ENCODE results near the gene DPP6. TPM values are rescaled to one million over a fixed set of nuclear protein-coding genes. Genes with fewer than 3 reads are reported as not detected.

Gene DPP6
- total RNA-seq, 1 experiment from 2014 or later: 1.1 TPM

- no peak for DNase-seq
- Histone ChIP-seq H3K36me3 (replicated peaks; ENCODE audit: control insufficient read depth, insufficient read depth, low read length) (no peaks in the 10 kb centered on the region), H3K4me3 (ENCODE audit: insufficient read depth, low read depth, low read length) (no peak overlapping the region), H3K27me3 (ENCODE audit: control insufficient read depth, insufficient read depth, low read length) (no peaks in the 10 kb centered on the region)
These were observed 148.0 kb downstream of the DPP6 start for GRCh38 chr7:154200241-154200640.

GRCh38 chr7:154202002-154202401, 149.8 kb downstream of the DPP6 start:
- Histone ChIP-seq H3K36me3 (replicated peaks; ENCODE audit: control insufficient read depth, insufficient read depth, low read length) (no peaks in the 10 kb centered on the region), H3K4me3 (ENCODE audit: insufficient read depth, low read depth, low read length) (no peak overlapping the region), H3K27me3 (ENCODE audit: control insufficient read depth, insufficient read depth, low read length) (no peaks in the 10 kb centered on the region)
- no peak for DNase-seq

- H3K4me3 ChIP-seq (ENCODE audit: insufficient read depth, low read depth, low read length): no peak overlapping the region
- no peaks in the 10 kb centered on the region for H3K27me3 ChIP-seq (ENCODE audit: control insufficient read depth, insufficient read depth, low read length)
- DNase-seq: no peak
- H3K36me3 ChIP-seq (replicated peaks; ENCODE audit: control insufficient read depth, insufficient read depth, low read length): no peaks in the 10 kb centered on the region
These were observed 151.8 kb downstream of the DPP6 start for GRCh38 chr7:154204046-154204445.

GRCh38 chr7:154212861-154213260, 160.7 kb downstream of the DPP6 start:
- Histone ChIP-seq H3K36me3 (replicated peaks; ENCODE audit: control insufficient read depth, insufficient read depth, low read length) (no peaks in the 10 kb centered on the region), H3K27me3 (ENCODE audit: control insufficient read depth, insufficient read depth, low read length) (no peaks in the 10 kb centered on the region)
- no peak for DNase-seq

DNA sequence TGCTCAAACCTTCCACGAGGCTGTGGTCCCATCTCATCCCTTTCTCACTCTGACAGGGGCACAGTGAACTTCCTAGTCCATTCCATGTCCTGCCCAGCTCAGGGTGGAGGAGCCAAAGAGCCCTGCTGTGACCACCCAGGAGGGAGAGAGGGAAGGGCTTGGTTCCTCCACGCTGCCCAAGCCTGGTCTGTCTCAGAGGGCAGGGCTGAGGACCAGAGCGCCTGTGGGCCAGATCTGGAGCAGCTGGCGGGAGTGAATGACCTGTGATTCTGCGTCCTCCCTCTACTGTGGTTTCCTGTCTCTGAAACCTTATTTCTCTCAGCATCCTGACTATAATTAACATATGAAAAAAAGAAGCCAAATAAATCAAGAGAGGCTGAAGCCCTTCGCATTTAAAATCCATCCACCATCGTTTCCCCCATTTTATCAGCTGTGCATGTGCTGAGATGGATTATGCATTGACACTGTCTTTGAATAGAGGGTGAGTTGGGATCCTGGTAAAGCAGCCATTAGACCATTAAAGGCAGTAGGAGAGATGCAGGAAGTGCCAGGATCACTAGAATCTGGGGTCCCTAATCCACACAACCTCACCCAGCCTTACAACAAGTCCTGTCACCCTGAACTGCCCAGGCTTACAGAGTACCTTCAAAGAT, 165.6 kb downstream of the DPP6 start:
- DNase-seq: no peak
- Histone ChIP-seq H3K27me3 (ENCODE audit: control insufficient read depth, insufficient read depth, low read length) (no peaks in the 10 kb centered on the region), H3K36me3 (replicated peaks; ENCODE audit: control insufficient read depth, insufficient read depth, low read length) (no peaks in the 10 kb centered on the region), H3K4me3 (ENCODE audit: insufficient read depth, low read depth, low read length) (no peak overlapping the region)

More at GRCh38 chr7:154212861-154213260, 160.7 kb downstream of the DPP6 start:
- H3K4me3 ChIP-seq (ENCODE audit: insufficient read depth, low read depth, low read length): no peak overlapping the region

DNA sequence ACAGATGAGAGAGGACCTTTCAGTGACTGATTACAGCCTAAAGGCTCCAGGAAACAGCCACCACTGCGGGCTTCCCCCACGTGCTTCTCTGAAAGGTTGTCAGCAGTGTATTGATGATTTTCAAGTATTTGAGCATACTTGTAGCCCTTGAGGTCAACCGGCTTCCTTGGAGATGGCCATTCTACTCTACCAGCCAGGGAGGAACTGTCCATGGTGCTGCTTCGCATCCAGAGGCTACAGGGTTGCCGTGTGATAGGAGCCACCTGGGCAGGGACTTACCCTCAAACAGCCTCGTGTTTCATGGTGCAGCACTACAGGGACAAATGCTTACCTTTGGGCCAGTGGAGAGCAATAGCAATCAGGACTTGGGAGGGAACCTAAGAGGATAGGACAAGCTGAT, 179.5 kb downstream of the DPP6 start:
- peak; percentile 73 for DNase-seq

GRCh38 chr7:154232700-154233099, 180.5 kb downstream of the DPP6 start:
- no peak for DNase-seq
- no peak overlapping the region for H3K4me3 ChIP-seq (ENCODE audit: insufficient read depth, low read depth, low read length)
- no peaks in the 10 kb centered on the region for H3K27me3 ChIP-seq (ENCODE audit: control insufficient read depth, insufficient read depth, low read length)
- H3K36me3 ChIP-seq (replicated peaks; ENCODE audit: control insufficient read depth, insufficient read depth, low read length): no peaks in the 10 kb centered on the region

More for the DNA sequence above, 179.5 kb downstream of the DPP6 start:
- no peaks in the 10 kb centered on the region for H3K36me3 ChIP-seq (replicated peaks; ENCODE audit: control insufficient read depth, insufficient read depth, low read length)
- H3K4me3 ChIP-seq (ENCODE audit: insufficient read depth, low read depth, low read length): no peak overlapping the region
- no peaks in the 10 kb centered on the region for H3K27me3 ChIP-seq (ENCODE audit: control insufficient read depth, insufficient read depth, low read length)

DNA sequence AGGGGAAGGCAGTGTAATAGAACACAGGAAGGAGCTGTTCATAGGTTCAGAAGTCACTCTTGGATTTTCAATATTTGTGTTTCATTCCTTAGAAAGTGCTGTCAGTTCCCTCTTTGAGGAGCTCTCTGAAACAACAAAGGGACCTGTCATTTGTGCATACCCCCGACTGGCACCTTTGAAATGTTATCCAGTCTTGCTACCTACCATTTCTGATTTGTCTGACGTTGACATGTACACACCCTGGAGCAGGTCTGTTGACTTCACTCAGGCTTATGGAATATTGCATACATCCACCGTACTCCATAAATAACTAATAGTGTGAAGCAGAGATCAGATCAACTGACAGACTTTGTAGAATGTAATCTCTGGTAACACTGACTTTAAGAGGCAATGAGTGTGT, 189.8 kb downstream of the DPP6 start:
- no peak overlapping the region for H3K4me3 ChIP-seq (ENCODE audit: insufficient read depth, low read depth, low read length)
- DNase-seq: no peak
- H3K36me3 ChIP-seq (replicated peaks; ENCODE audit: control insufficient read depth, insufficient read depth, low read length): no peaks in the 10 kb centered on the region
- H3K27me3 ChIP-seq (ENCODE audit: control insufficient read depth, insufficient read depth, low read length): no peaks in the 10 kb centered on the region

- H3K36me3 ChIP-seq (replicated peaks; ENCODE audit: control insufficient read depth, insufficient read depth, low read length): no peaks in the 10 kb centered on the region
- no peak for DNase-seq
- H3K4me3 ChIP-seq (ENCODE audit: insufficient read depth, low read depth, low read length): no peak overlapping the region
- H3K27me3 ChIP-seq (ENCODE audit: control insufficient read depth, insufficient read depth, low read length): no peaks in the 10 kb centered on the region
These were observed 190.5 kb downstream of the DPP6 start for GRCh38 chr7:154242709-154243108.

GRCh38 chr7:154252046-154252445, 199.8 kb downstream of the DPP6 start:
- no peak for DNase-seq
- H3K4me3 ChIP-seq (ENCODE audit: insufficient read depth, low read depth, low read length): no peak overlapping the region
- H3K36me3 ChIP-seq (replicated peaks; ENCODE audit: control insufficient read depth, insufficient read depth, low read length): no peaks in the 10 kb centered on the region
- H3K27me3 ChIP-seq (ENCODE audit: control insufficient read depth, insufficient read depth, low read length): no peaks in the 10 kb centered on the region

DNA sequence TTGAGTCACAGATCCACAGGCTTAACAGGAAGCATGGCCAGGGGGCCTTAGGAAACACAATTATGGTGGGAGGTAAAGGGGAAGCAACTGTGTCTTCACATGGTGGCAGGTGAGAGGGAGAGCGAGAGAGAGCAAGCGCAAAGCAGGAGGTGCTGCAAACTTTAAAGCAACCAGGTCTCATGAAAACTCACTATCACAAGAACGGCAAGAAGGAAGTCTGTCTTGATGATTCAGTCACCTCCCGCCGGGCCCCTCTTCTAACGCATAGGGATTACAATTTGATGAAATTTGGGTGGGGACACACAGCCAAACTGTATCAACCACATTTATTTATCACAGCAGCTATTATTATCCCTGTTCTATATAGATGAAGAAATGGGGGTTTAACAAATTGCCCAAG, 201.6 kb downstream of the DPP6 start:
- H3K4me3 ChIP-seq (ENCODE audit: insufficient read depth, low read depth, low read length): no peak overlapping the region
- no peaks in the 10 kb centered on the region for H3K27me3 ChIP-seq (ENCODE audit: control insufficient read depth, insufficient read depth, low read length)
- no peak for DNase-seq
- no peaks in the 10 kb centered on the region for H3K36me3 ChIP-seq (replicated peaks; ENCODE audit: control insufficient read depth, insufficient read depth, low read length)

- H3K27me3 ChIP-seq (ENCODE audit: control insufficient read depth, insufficient read depth, low read length): no peaks in the 10 kb centered on the region
- H3K36me3 ChIP-seq (replicated peaks; ENCODE audit: control insufficient read depth, insufficient read depth, low read length): no peaks in the 10 kb centered on the region
- peak; percentile 48 for DNase-seq
- no peak overlapping the region for H3K4me3 ChIP-seq (ENCODE audit: insufficient read depth, low read depth, low read length)
These were observed 203.1 kb downstream of the DPP6 start for GRCh38 chr7:154255324-154255723.

DNA sequence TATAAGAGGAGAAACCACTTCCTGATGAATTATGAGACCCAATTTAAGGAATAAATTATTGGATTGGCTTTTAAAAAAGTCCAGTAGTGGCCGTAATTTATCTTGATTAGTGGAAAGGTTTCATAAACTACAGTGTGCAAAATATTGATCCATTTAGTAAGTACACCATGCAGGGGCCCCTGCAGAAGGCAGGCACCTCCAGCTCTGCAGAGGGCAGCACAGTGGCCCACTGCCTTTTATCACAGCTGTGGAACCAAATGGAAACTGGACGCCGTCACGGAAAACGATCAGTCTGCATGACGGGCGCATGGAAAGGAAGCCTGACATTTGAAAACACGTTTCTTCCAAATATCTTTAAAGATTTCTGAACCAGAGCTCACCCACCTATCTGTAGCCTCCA, 204.0 kb downstream of the DPP6 start:
- Histone ChIP-seq H3K27me3 (ENCODE audit: control insufficient read depth, insufficient read depth, low read length) (no peaks in the 10 kb centered on the region), H3K36me3 (replicated peaks; ENCODE audit: control insufficient read depth, insufficient read depth, low read length) (no peaks in the 10 kb centered on the region), H3K4me3 (ENCODE audit: insufficient read depth, low read depth, low read length) (no peak overlapping the region)
- DNase-seq: no peak

DNA sequence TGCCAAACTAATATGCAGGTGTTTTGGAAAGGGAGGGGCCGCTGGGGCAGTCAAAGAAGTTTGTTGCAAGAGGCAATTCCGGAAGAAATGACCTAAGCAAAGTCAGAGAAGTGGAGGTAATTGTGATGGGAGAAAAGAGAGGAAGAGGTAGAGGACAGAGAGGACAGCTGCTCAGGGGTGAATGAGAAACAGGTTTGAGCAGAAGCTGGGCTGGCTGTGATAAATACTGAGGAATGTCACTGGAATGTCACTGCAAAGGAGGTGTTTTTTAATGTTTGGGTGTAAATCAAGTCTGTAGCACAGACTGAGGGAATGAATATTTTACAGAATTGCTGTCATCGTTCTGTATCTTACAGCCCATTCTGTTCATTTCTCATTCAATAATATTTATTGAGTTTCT, 207.2 kb downstream of the DPP6 start:
- no peak overlapping the region for H3K4me3 ChIP-seq (ENCODE audit: insufficient read depth, low read depth, low read length)
- no peaks in the 10 kb centered on the region for H3K36me3 ChIP-seq (replicated peaks; ENCODE audit: control insufficient read depth, insufficient read depth, low read length)
- DNase-seq: peak; percentile 22
- H3K27me3 ChIP-seq (ENCODE audit: control insufficient read depth, insufficient read depth, low read length): no peaks in the 10 kb centered on the region

- Histone ChIP-seq H3K4me3 (ENCODE audit: insufficient read depth, low read depth, low read length) (no peak overlapping the region), H3K36me3 (replicated peaks; ENCODE audit: control insufficient read depth, insufficient read depth, low read length) (no peaks in the 10 kb centered on the region), H3K27me3 (ENCODE audit: control insufficient read depth, insufficient read depth, low read length) (no peaks in the 10 kb centered on the region)
- no peak for DNase-seq
These were observed 235.2 kb downstream of the DPP6 start for GRCh38 chr7:154287356-154287755.

GRCh38 chr7:154289119-154289518, 236.9 kb downstream of the DPP6 start:
- no peak for DNase-seq
- no peaks in the 10 kb centered on the region for H3K36me3 ChIP-seq (replicated peaks; ENCODE audit: control insufficient read depth, insufficient read depth, low read length)
- H3K4me3 ChIP-seq (ENCODE audit: insufficient read depth, low read depth, low read length): no peak overlapping the region
- no peaks in the 10 kb centered on the region for H3K27me3 ChIP-seq (ENCODE audit: control insufficient read depth, insufficient read depth, low read length)
